Osteoblast (primary cell): ENCODE data around the gene VIPR2. TPM values are rescaled to one million over a fixed set of nuclear protein-coding genes. Genes with fewer than 3 reads are reported as not detected.

Experiments used
- DNase-seq: peaks from one replicate; pipeline ENCODE4 v3.0.0; 2011; ENCODE audit warnings: low spot score, mixed read lengths; ENCODE audit not compliant: insufficient read length; ENCODE audit errors: missing footprints
- H2AFZ ChIP-seq: 2 replicates; pipeline ENCODE4 v1.6.0; 2011; ENCODE audit warnings: mild to moderate bottlenecking, low read length
- H3K27ac ChIP-seq: 2 replicates; pipeline ENCODE4 v1.5.1; 2011; ENCODE audit warnings: mild to moderate bottlenecking, low read depth, low read length, moderate library complexity
- H3K27me3 ChIP-seq: 2 replicates; pipeline ENCODE4 v1.6.0; 2012; ENCODE audit warnings: mild to moderate bottlenecking, control low read depth, inconsistent platforms, low read length, moderate library complexity; ENCODE audit not compliant: insufficient read depth
- H3K36me3 ChIP-seq: 2 replicates; pipeline ENCODE4 v1.5.1; 2011; ENCODE audit warnings: mild to moderate bottlenecking, low read length, control low read depth, moderate library complexity; ENCODE audit not compliant: insufficient read depth
- H3K4me1 ChIP-seq: 2 replicates; pipeline ENCODE4 v1.5.1; 2011; ENCODE audit warnings: mild to moderate bottlenecking, low read length, control low read depth, moderate library complexity; ENCODE audit not compliant: insufficient read depth
- H3K4me2 ChIP-seq: 2 replicates; pipeline ENCODE4 v1.6.0; 2011; ENCODE audit warnings: mild to moderate bottlenecking, low read length; ENCODE audit not compliant: insufficient read depth
- H3K4me3 ChIP-seq: fragments of 200-600 bp; sonication (generic); 3 replicates; pipeline ENCODE4 v1.5.1; 2012; ENCODE audit warnings: mild to moderate bottlenecking, low read length, inconsistent platforms; ENCODE audit not compliant: insufficient read depth
- H3K79me2 ChIP-seq: 2 replicates; pipeline ENCODE4 v1.6.0; 2012; ENCODE audit warnings: mild to moderate bottlenecking, low read length, control low read depth, inconsistent platforms; ENCODE audit not compliant: insufficient read depth
- H3K9me3 ChIP-seq: 2 replicates; pipeline ENCODE4 v1.5.1; 2011; ENCODE audit warnings: low read depth, low read length, control low read depth
- H4K20me1 ChIP-seq: 2 replicates; pipeline ENCODE4 v1.6.0; 2012; ENCODE audit warnings: mild to moderate bottlenecking, low read length, control low read depth; ENCODE audit not compliant: insufficient read depth
- total RNA-seq: library from RNA; depleted of rRNA; stranded (reverse); fragments of >200 nt; gene quantifications from 2 replicates; pipeline ENCODE4 v1.2.3, GENCODE V29; 2012
- TF ChIP-seq, protein P1 (sequence below): IDR thresholded peaks from 2 replicates; pipeline ENCODE4 v1.5.1; 2011; ENCODE audit warnings: mild to moderate bottlenecking, low read depth, low read length, moderate library complexity; ENCODE audit errors: extremely low read depth

The VIPR2 gene
- total RNA-seq, 1 donor = not detected

DNA sequence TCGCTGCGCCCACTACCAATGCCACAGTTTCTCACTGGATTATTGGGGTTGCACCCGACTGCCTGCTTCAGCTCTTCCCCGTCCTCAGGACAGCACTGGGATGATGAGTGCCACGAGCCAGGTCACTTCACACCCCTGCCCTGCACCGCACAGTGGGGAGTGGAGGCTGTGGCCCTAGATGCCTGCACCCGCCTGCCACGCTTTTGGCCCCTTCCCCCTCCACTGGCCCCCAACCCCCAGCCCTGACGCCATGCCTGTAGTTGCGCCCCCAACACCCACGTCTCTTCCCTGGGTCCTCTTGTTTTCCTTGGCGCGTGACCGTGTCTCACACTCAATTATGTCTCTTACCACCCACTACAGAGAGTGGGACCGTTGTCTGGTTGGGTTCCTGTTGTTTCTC is 134.3 kb downstream of the VIPR2 start:
- Histone ChIP-seq H4K20me1 (no peaks in the 10 kb centered on the region), H2AFZ (no peak overlapping the region), H3K27me3 (no peaks in the 10 kb centered on the region), H3K4me3 (no peak overlapping the region), H3K9me3 (no peaks in the 10 kb centered on the region), H3K4me2 (no peak overlapping the region), H3K4me1 (no peaks in the 10 kb centered on the region), H3K79me2 (no peaks in the 10 kb centered on the region), H3K27ac (no peak overlapping the region), H3K36me3 (no peaks in the 10 kb centered on the region)
- TF ChIP-seq, protein P1, sequence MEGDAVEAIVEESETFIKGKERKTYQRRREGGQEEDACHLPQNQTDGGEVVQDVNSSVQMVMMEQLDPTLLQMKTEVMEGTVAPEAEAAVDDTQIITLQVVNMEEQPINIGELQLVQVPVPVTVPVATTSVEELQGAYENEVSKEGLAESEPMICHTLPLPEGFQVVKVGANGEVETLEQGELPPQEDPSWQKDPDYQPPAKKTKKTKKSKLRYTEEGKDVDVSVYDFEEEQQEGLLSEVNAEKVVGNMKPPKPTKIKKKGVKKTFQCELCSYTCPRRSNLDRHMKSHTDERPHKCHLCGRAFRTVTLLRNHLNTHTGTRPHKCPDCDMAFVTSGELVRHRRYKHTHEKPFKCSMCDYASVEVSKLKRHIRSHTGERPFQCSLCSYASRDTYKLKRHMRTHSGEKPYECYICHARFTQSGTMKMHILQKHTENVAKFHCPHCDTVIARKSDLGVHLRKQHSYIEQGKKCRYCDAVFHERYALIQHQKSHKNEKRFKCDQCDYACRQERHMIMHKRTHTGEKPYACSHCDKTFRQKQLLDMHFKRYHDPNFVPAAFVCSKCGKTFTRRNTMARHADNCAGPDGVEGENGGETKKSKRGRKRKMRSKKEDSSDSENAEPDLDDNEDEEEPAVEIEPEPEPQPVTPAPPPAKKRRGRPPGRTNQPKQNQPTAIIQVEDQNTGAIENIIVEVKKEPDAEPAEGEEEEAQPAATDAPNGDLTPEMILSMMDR = no peak
- peak; percentile 42 for DNase-seq

DNA sequence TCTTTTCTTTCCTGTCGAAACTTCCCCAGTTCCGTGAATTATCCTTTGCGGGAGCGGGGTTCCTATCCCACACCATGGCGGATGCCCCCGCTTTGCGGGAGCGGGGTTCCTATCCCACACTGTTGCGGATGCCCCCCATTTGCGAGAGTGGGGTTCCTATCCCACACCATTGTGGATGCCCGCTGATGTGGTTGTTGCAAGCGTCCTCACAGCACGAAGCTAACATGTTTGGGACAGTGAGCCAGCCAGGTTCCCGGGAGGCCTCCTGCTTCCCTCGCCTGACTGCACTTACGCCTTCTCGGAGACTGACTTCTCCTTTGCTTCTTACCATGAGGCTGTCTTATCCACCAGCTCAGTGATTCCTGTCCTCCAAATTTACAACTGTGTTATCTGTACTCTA is 134.7 kb downstream of the VIPR2 start:
- Histone ChIP-seq H3K4me3 (no peak overlapping the region), H4K20me1 (no peaks in the 10 kb centered on the region), H3K4me2 (no peak overlapping the region), H3K4me1 (no peaks in the 10 kb centered on the region), H3K27me3 (no peaks in the 10 kb centered on the region), H2AFZ (no peak overlapping the region), H3K27ac (no peak overlapping the region), H3K79me2 (no peaks in the 10 kb centered on the region), H3K36me3 (no peaks in the 10 kb centered on the region), H3K9me3 (no peaks in the 10 kb centered on the region)
- no peak for DNase-seq
- TF ChIP-seq, protein P1 = no peak

DNA sequence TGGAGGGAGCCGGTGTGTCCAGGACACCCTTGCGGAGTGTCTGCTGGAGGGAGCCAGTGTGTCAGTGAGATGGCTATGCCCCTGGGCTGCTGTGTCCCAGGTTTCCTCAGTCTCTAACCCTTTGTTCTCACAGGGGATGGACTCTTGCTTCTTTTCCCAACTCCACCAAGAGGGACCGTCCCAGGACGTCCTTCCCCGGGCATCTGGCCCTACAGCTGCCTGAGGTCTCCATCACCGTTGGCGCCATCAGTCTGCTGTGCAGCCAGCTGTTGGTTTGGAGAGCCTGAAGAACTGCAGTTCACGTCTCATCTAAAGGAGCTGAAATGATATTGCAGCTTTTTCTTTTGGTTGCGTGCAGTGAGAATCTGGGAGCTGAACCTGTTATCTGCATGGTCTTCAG is 136.2 kb downstream of the VIPR2 start:
- no peaks in the 10 kb centered on the region for H3K27me3 ChIP-seq
- TF ChIP-seq, protein P1 = no peak
- H4K20me1 ChIP-seq = no peaks in the 10 kb centered on the region
- peak; percentile 61 for DNase-seq
- H3K79me2 ChIP-seq = no peaks in the 10 kb centered on the region
- H3K36me3 ChIP-seq = no peaks in the 10 kb centered on the region
- no peak overlapping the region for H3K27ac ChIP-seq
- no peak overlapping the region for H3K4me3 ChIP-seq
- H3K4me1 ChIP-seq = no peaks in the 10 kb centered on the region
- H2AFZ ChIP-seq = no peak overlapping the region
- H3K9me3 ChIP-seq = no peaks in the 10 kb centered on the region
- H3K4me2 ChIP-seq = no peak overlapping the region

DNA sequence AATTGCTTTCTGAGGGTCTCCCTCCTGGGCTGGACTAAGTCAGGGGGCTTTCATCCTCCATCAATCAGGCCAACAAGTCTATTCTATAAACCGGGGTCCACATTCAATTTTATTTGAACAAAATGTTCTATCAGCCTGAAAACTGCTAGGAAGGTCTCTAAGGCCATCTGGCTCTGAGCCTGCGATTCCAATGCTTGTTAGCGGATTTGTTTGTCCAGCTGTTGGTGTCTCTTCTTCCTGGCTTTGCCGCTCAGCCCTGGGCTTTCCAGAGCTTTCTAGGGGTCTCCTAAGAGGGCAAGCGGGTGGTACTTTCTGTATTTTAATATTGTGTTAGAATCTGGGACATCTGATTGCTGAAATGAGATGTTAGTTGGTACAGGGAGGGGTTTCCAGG is 136.7 kb downstream of the VIPR2 start:
- Histone ChIP-seq H3K27me3 (no peaks in the 10 kb centered on the region), H4K20me1 (no peaks in the 10 kb centered on the region), H3K27ac (no peak overlapping the region), H3K36me3 (no peaks in the 10 kb centered on the region), H3K79me2 (no peaks in the 10 kb centered on the region), H3K4me2 (no peak overlapping the region), H3K4me3 (no peak overlapping the region), H3K4me1 (no peaks in the 10 kb centered on the region), H3K9me3 (no peaks in the 10 kb centered on the region), H2AFZ (no peak overlapping the region)
- TF ChIP-seq, protein P1 = no peak
- peak; percentile 9 for DNase-seq
